CD4-positive, alpha-beta T cell treated with Interleukin-4 for 4 hours (primary cell): ENCODE measurements around the gene SPRR1A.

Experiments
- DNase-seq: peaks from one replicate; pipeline ENCODE4 v3.0.0-alpha.2; 2020

Gene SPRR1A

GRCh38 chr1:152983743-152984142, at the start of gene SPRR1A:
Gene SPRR1A (plus strand): TSS chr1:152984081. CDS start chr1:152985231, 1,150 bp downstream.
- no peak for DNase-seq

- DNase-seq = no peak
Observed at GRCh38 chr1:152940614-152941013, 43.3 kb upstream of the SPRR1A start.

GRCh38 chr1:152941037-152941711, 42.7 kb upstream of the SPRR1A start:
- no peak for DNase-seq

- DNase-seq = no peak
Observed at GRCh38 chr1:152942161-152942560, 41.7 kb upstream of the SPRR1A start.

- DNase-seq = no peak
Observed at GRCh38 chr1:152946248-152946647, 37.6 kb upstream of the SPRR1A start.

GRCh38 chr1:152946651-152947256, 37.1 kb upstream of the SPRR1A start, which contains the start of gene SPRR5:
Gene SPRR5 (plus strand): TSS chr1:152947206. CDS start chr1:152948555, 1,349 bp downstream.
- no peak for DNase-seq

GRCh38 chr1:152951711-152952110, 32.2 kb upstream of the SPRR1A start:
- DNase-seq = no peak

GRCh38 chr1:152953761-152954160, 30.1 kb upstream of the SPRR1A start:
- no peak for DNase-seq

- no peak for DNase-seq
Observed at GRCh38 chr1:152954436-152954835, 29.4 kb upstream of the SPRR1A start.

GRCh38 chr1:152957561-152957960, 26.3 kb upstream of the SPRR1A start:
- DNase-seq = no peak

GRCh38 chr1:152959273-152959672, 24.6 kb upstream of the SPRR1A start:
- no peak for DNase-seq

GRCh38 chr1:152959801-152960451, 24.0 kb upstream of the SPRR1A start:
- no peak for DNase-seq

- no peak for DNase-seq
Observed at GRCh38 chr1:152960452-152961044, 23.3 kb upstream of the SPRR1A start.

- no peak for DNase-seq
Observed at GRCh38 chr1:152961226-152961891, 22.5 kb upstream of the SPRR1A start.

GRCh38 chr1:152962876-152963415, 20.9 kb upstream of the SPRR1A start:
- no peak for DNase-seq

- no peak for DNase-seq
Observed at GRCh38 chr1:152964536-152964935, 19.3 kb upstream of the SPRR1A start.

GRCh38 chr1:152965853-152966252, 18.0 kb upstream of the SPRR1A start:
- DNase-seq = no peak

- DNase-seq = no peak
Observed at GRCh38 chr1:152967201-152967600, 16.7 kb upstream of the SPRR1A start.

- DNase-seq = no peak
Observed at GRCh38 chr1:152968248-152968647, 15.6 kb upstream of the SPRR1A start.

- no peak for DNase-seq
Observed at GRCh38 chr1:152969036-152969435, 14.8 kb upstream of the SPRR1A start.

GRCh38 chr1:152970495-152970894, 13.4 kb upstream of the SPRR1A start, which contains the start of gene SPRR4:
Gene SPRR4 (plus strand): TSS chr1:152970648. CDS start chr1:152971891, 1,243 bp downstream.
- DNase-seq = no peak

GRCh38 chr1:152972196-152972886, 11.5 kb upstream of the SPRR1A start:
- DNase-seq = no peak
